OCI-LY1 (cell line): Measurements from ENCODE around the gene CCDC60.

Experiments used
- H2AFZ ChIP-seq: fragments of 200-600 bp; sonication (generic), shearing (Covaris generic); 2 replicates; pipeline ENCODE4 v1.6.0; 2014; ENCODE audit warnings: antibody characterized with exemption, mild to moderate bottlenecking, low read length
- H3F3A ChIP-seq: fragments of 200-600 bp; sonication (generic), shearing (Covaris generic); 2 replicates; pipeline ENCODE4 v1.6.0; 2014; ENCODE audit warnings: mild to moderate bottlenecking, antibody characterized with exemption, low read length, moderate library complexity; ENCODE audit not compliant: insufficient read depth
- H3K27ac ChIP-seq: fragments of 200-600 bp; sonication (generic); 2 replicates; pipeline ENCODE4 v1.5.1; 2014; ENCODE audit warnings: low read length, mixed run types, mild to moderate bottlenecking, low read depth; ENCODE audit not compliant: poor library complexity, severe bottlenecking
- H3K27me3 ChIP-seq: fragments of 200-600 bp; sonication (generic); 2 replicates; pipeline ENCODE4 v1.6.0; 2014; ENCODE audit warnings: antibody characterized with exemption, mild to moderate bottlenecking, low read length, moderate library complexity; ENCODE audit not compliant: insufficient read depth
- H3K36me3 ChIP-seq: fragments of 200-600 bp; sonication (generic); 2 replicates; pipeline ENCODE4 v1.6.1; 2014; ENCODE audit warnings: mild to moderate bottlenecking, antibody characterized with exemption, low read length, moderate library complexity, mixed read lengths; ENCODE audit not compliant: insufficient read depth
- H3K4me1 ChIP-seq: fragments of 200-600 bp; sonication (generic); 2 replicates; pipeline ENCODE4 v1.5.1; 2014; ENCODE audit warnings: mild to moderate bottlenecking, low read length, moderate library complexity; ENCODE audit not compliant: insufficient read depth, severe bottlenecking
- H3K4me2 ChIP-seq: fragments of 200-600 bp; sonication (generic), shearing (Covaris generic); 2 replicates; pipeline ENCODE4 v1.6.1; 2014; ENCODE audit warnings: low read length
- H3K4me3 ChIP-seq: fragments of 200-600 bp; sonication (generic); 2 replicates; pipeline ENCODE4 v1.5.1; 2014; ENCODE audit warnings: low read length, low read depth, mild to moderate bottlenecking, mixed read lengths; ENCODE audit not compliant: poor library complexity, severe bottlenecking
- H3K79me2 ChIP-seq: fragments of 200-600 bp; shearing (Covaris generic); 2 replicates; pipeline ENCODE4 v1.6.1; 2016; ENCODE audit warnings: mixed run types, low read length, mixed read lengths; ENCODE audit not compliant: insufficient read depth
- H3K9ac ChIP-seq: fragments of 200-600 bp; sonication (generic), shearing (Covaris generic); 2 replicates; pipeline ENCODE4 v1.6.1; 2014; ENCODE audit warnings: mild to moderate bottlenecking, low read length, mixed read lengths
- H3K9me2 ChIP-seq: fragments of 200-600 bp; sonication (generic), shearing (Covaris generic); 2 replicates; pipeline ENCODE4 v1.6.1; 2014; ENCODE audit warnings: low read depth, mild to moderate bottlenecking, low read length, mixed read lengths
- H3K9me3 ChIP-seq: fragments of 200-600 bp; shearing (Covaris generic); 2 replicates; pipeline ENCODE4 v1.6.1; 2014; ENCODE audit warnings: low read length, mixed read lengths
- H4K20me1 ChIP-seq: fragments of 200-600 bp; sonication (generic), shearing (Covaris generic); 2 replicates; pipeline ENCODE4 v1.6.0; 2016; ENCODE audit warnings: mild to moderate bottlenecking, low read length; ENCODE audit not compliant: insufficient read depth
- EZH2 ChIP-seq: fragments of 200-600 bp; sonication (generic), shearing (Covaris generic); IDR thresholded peaks from 2 replicates; pipeline ENCODE4 v1.8.0; 2017; ENCODE audit warnings: borderline replicate concordance, mixed run types, mild to moderate bottlenecking, antibody characterized with exemption, low read length, moderate library complexity, mixed read lengths
- TF ChIP-seq, protein P1 (sequence below): fragments of 200-600 bp; sonication (generic), shearing (Covaris generic); IDR thresholded peaks from 2 replicates; pipeline ENCODE4 v1.5.1; 2017; ENCODE audit warnings: mild to moderate bottlenecking, antibody characterized with exemption, low read length, moderate library complexity, mixed read lengths

Gene CCDC60

DNA sequence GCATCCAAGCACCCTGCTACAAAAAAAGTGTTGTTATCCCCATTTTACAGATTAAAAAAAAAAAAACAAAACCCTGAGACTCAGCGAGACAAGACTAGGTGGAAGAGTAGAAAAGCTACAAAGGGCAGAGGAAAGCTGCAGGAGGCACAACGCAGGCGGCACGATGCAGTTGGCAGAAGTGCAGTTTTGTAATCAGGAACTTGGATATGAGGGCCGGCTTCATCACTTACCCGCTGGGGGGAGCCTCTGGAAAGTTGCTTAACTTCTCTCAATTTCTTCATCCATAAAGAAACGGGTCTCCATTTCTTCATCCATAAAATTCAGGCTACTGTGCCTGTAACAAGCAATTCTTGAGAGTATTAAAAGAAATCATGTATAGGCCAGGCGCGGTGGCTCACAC lies 33.1 kb upstream of the CCDC60 start:
- Histone ChIP-seq H3K4me3 (no peak overlapping the region), H3K79me2 (no peaks in the 10 kb centered on the region), H3K9me3 (no peaks in the 10 kb centered on the region), H4K20me1 (no peaks in the 10 kb centered on the region), H3K4me1 (no peaks in the 10 kb centered on the region), H3K9me2 (no peaks in the 10 kb centered on the region), H3K4me2 (no peak overlapping the region), H3K27me3 (no peaks in the 10 kb centered on the region), H3F3A (no peaks in the 10 kb centered on the region), H2AFZ (no peak overlapping the region), H3K9ac (no peak overlapping the region), H3K36me3 (no peaks in the 10 kb centered on the region), H3K27ac (no peak overlapping the region)
- TF ChIP-seq EZH2 = no peak
- TF ChIP-seq, protein P1, sequence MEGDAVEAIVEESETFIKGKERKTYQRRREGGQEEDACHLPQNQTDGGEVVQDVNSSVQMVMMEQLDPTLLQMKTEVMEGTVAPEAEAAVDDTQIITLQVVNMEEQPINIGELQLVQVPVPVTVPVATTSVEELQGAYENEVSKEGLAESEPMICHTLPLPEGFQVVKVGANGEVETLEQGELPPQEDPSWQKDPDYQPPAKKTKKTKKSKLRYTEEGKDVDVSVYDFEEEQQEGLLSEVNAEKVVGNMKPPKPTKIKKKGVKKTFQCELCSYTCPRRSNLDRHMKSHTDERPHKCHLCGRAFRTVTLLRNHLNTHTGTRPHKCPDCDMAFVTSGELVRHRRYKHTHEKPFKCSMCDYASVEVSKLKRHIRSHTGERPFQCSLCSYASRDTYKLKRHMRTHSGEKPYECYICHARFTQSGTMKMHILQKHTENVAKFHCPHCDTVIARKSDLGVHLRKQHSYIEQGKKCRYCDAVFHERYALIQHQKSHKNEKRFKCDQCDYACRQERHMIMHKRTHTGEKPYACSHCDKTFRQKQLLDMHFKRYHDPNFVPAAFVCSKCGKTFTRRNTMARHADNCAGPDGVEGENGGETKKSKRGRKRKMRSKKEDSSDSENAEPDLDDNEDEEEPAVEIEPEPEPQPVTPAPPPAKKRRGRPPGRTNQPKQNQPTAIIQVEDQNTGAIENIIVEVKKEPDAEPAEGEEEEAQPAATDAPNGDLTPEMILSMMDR = no peak

- H3K4me3 ChIP-seq = no peak overlapping the region
- H3K9me2 ChIP-seq = no peaks in the 10 kb centered on the region
- H3K9me3 ChIP-seq = no peaks in the 10 kb centered on the region
- no peaks in the 10 kb centered on the region for H3K36me3 ChIP-seq
- no peaks in the 10 kb centered on the region for H3K4me1 ChIP-seq
- H4K20me1 ChIP-seq = no peaks in the 10 kb centered on the region
- no peaks in the 10 kb centered on the region for H3F3A ChIP-seq
- H3K27me3 ChIP-seq = no peaks in the 10 kb centered on the region
- no peak overlapping the region for H3K4me2 ChIP-seq
- H3K9ac ChIP-seq = no peak overlapping the region
- no peaks in the 10 kb centered on the region for H3K79me2 ChIP-seq
- TF ChIP-seq, protein P1 = no peak
- no peak for TF ChIP-seq EZH2
- no peak overlapping the region for H2AFZ ChIP-seq
- H3K27ac ChIP-seq = no peak overlapping the region
Observed at GRCh38 chr12:119302451-119303080, 32.0 kb upstream of the CCDC60 start.

- H3K27me3 ChIP-seq = no peaks in the 10 kb centered on the region
- H3K9me2 ChIP-seq = no peaks in the 10 kb centered on the region
- H3K79me2 ChIP-seq = no peaks in the 10 kb centered on the region
- no peaks in the 10 kb centered on the region for H4K20me1 ChIP-seq
- H3K4me1 ChIP-seq = no peaks in the 10 kb centered on the region
- H3F3A ChIP-seq = no peaks in the 10 kb centered on the region
- no peak overlapping the region for H3K9ac ChIP-seq
- no peak overlapping the region for H3K4me3 ChIP-seq
- no peaks in the 10 kb centered on the region for H3K9me3 ChIP-seq
- no peak for TF ChIP-seq EZH2
- TF ChIP-seq, protein P1 = no peak
- no peak overlapping the region for H3K27ac ChIP-seq
- H3K4me2 ChIP-seq = no peak overlapping the region
- no peaks in the 10 kb centered on the region for H3K36me3 ChIP-seq
- H2AFZ ChIP-seq = no peak overlapping the region
Observed at GRCh38 chr12:119306593-119306992, 27.9 kb upstream of the CCDC60 start.
